ENCODE results near the gene S100A8.
"Not testable (repeated sequence)": the region's sequence is repeated elsewhere in the genome, so short reads cannot be mapped to it uniquely, and the experiment has no call there.

- not testable (repeated sequence) for TF ChIP-seq CTCF, POLR2A (IDR thresholded peaks at IDR 0.05)
Measured at GRCh38 chr1:153405825-153406599, 15.1 kb upstream of the S100A8 start.

Measured in body of pancreas (tissue), 4 donors.